Measurements from ENCODE around the gene HOXD9.

DNA sequence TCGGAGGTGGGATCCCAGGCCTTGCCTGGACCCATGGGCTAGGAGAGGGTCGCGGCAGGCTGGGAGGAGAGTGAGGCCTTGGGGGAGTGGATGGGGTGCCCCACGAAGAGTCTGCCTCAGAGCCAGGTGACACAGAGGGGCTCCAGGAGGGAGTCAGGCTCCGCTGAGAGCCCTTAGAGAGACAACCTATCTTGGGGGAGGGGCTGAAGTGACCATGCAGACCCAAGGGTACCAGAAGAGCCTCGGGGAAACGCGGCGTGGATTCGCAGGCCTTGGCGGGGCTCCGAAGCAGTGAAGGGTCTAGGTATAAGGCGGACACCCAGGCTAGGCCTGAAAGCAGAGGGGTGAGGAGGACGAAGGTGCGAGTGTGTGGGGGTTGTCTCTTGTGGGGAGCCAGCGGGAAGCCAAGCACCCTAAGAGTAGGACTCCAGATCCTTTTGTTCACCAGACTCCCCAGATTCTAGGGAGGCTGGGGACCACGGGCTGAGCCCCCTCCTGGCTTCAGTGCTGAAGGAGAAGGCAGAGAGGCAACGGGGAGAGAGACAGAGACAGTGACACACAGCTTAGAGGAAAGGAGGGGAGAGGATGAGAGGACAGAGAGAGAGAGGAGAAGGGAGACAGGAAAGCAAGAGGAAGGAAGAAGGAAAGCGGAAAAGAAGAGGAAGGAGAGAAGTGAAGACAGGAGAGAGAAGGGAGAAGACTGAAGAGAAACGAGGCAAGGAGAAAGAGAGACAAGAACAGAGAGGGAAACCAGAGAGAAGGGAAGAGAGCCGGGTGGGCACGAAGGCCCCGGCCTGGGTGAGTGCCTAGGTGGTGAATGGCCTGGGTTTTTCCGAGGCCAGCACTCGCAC is 16.6 kb upstream of the HOXD9 start:
- TF ChIP-seq POLR2AphosphoS5 (IDR thresholded peaks at IDR 0.05; ENCODE audit: low read depth, low read length), result no peak
- TF ChIP-seq TAF1 (IDR thresholded peaks at IDR 0.05; ENCODE audit: borderline replicate concordance, insufficient read depth, low read length), result no peak
- no peak for TF ChIP-seq SIN3A (IDR thresholded peaks at IDR 0.05; ENCODE audit: borderline replicate concordance, insufficient read depth, low read length)

Measured in PFSK-1 (cell line).